NB4 (cell line): ENCODE data around the gene NSMCE1.

Experiments
- CTCF ChIP-seq: IDR thresholded peaks from one replicate; pipeline ENCODE4 v1.5.1; 2012; ENCODE audit warnings: low read depth, low read length
- MYC ChIP-seq: IDR thresholded peaks from 2 replicates; pipeline ENCODE4 v1.6.1; 2011; ENCODE audit warnings: low read depth, low read length
- POLR2A ChIP-seq: IDR thresholded peaks from 2 replicates; pipeline ENCODE4 v1.6.1; 2011; ENCODE audit warnings: mild to moderate bottlenecking; ENCODE audit not compliant: insufficient read length; ENCODE audit errors: extremely low read depth

DNA sequence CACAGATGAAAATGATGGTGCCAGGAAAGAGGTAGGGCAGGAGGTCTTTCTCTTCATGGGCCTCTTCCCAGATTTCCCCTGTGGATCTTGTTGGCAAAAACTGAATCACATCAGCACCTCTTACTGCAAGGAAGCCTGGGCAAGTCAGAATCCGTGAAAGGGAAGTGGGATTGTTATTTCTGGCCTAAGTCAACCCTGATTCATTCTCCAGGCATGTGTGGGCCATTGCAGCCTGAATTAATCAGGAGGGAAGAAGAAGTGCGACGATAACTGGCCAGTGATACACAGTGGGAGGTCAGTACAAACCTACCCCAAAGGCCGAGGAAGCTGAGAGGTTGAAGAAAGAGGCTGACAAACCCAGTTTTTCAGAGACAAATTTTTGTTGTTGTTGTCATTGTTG is 17.9 kb upstream of the NSMCE1 start:
- TF ChIP-seq POLR2A: no peak
- TF ChIP-seq CTCF: no peak
- TF ChIP-seq MYC: no peak
